OCI-LY7 (cell line): ENCODE data around the gene TEN1. TPM values are rescaled to one million over a fixed set of nuclear protein-coding genes. Genes with fewer than 3 reads are reported as not detected.

ENCODE experiments used
- BruUV-seq: library from RNA; stranded (reverse); fragments of 400-500 nt; replicated peaks from 2 replicates; lab custom pipeline; 2021; lab: Mats Ljungman, UMichigan
- CTCF ChIA-PET: fragments of 300-600 bp; sonication (Branson Sonifier 250); formaldehyde crosslinking; loops from one replicate; lab custom pipeline; 2022; ENCODE audit warnings: antibody characterized with exemption; ENCODE audit not compliant: unreplicated experiment; lab: Charles Lee
- POLR2A ChIA-PET: fragments of 300-600 bp; sonication (Branson Sonifier 250); formaldehyde crosslinking; loops from one replicate; lab custom pipeline; 2022; ENCODE audit warnings: antibody characterized with exemption; lab: Charles Lee
- DNase-seq: peaks from one replicate; pipeline ENCODE4 v3.0.0-alpha.2; 2015; ENCODE audit warnings: low spot score
- H2AFZ ChIP-seq: fragments of 200-600 bp; sonication (generic), shearing (Covaris generic); 2 replicates; pipeline ENCODE4 v1.6.1; 2014; ENCODE audit warnings: mild to moderate bottlenecking, antibody characterized with exemption, low read length, moderate library complexity
- H3K27ac ChIP-seq: fragments of 200-600 bp; sonication (generic); 2 replicates; pipeline ENCODE4 v1.5.1; 2014; ENCODE audit warnings: mixed run types, low read depth, mild to moderate bottlenecking, moderate library complexity, low read length, inconsistent platforms; ENCODE audit not compliant: poor library complexity, severe bottlenecking
- H3K36me3 ChIP-seq: fragments of 200-600 bp; sonication (generic); 2 replicates; pipeline ENCODE4 v1.6.1; 2014; ENCODE audit warnings: mild to moderate bottlenecking, antibody characterized with exemption, low read length, moderate library complexity, mixed read lengths; ENCODE audit not compliant: insufficient read depth
- H3K4me1 ChIP-seq: fragments of 200-600 bp; sonication (generic); 2 replicates; pipeline ENCODE4 v1.5.1; 2014; ENCODE audit warnings: mild to moderate bottlenecking, low read length; ENCODE audit not compliant: insufficient read depth, poor library complexity, severe bottlenecking
- H3K4me2 ChIP-seq: fragments of 200-600 bp; sonication (generic); 2 replicates; pipeline ENCODE4 v1.6.1; 2014; ENCODE audit warnings: mild to moderate bottlenecking, low read length
- H3K4me3 ChIP-seq: fragments of 200-600 bp; sonication (generic); 2 replicates; pipeline ENCODE4 v1.5.1; 2014; ENCODE audit warnings: mild to moderate bottlenecking, low read depth, low read length; ENCODE audit not compliant: poor library complexity, severe bottlenecking
- H3K79me2 ChIP-seq: fragments of 200-600 bp; sonication (generic); 2 replicates; pipeline ENCODE4 v1.6.1; 2016; ENCODE audit warnings: low read depth, mild to moderate bottlenecking, low read length, moderate library complexity, mixed read lengths; ENCODE audit not compliant: insufficient read depth
- H3K9me2 ChIP-seq: fragments of 200-600 bp; sonication (generic); 2 replicates; pipeline ENCODE4 v1.6.1; 2016; ENCODE audit warnings: mild to moderate bottlenecking, low read length, mixed read lengths; ENCODE audit not compliant: insufficient read depth
- H3K9me3 ChIP-seq: fragments of 200-600 bp; sonication (generic); 2 replicates; pipeline ENCODE4 v1.6.1; 2014; ENCODE audit warnings: mild to moderate bottlenecking, mixed run types, low read length, mixed read lengths
- H4K20me1 ChIP-seq: fragments of 200-600 bp; sonication (generic); 2 replicates; pipeline ENCODE4 v1.6.1; 2014; ENCODE audit warnings: mild to moderate bottlenecking, antibody characterized with exemption, low read length, moderate library complexity, mixed read lengths; ENCODE audit not compliant: insufficient read depth
- CTCF ChIP-seq: fragments of 200-600 bp; sonication (generic); conservative IDR thresholded peaks from 2 replicates; pipeline ENCODE4 v1.5.1; 2014; ENCODE audit warnings: mild to moderate bottlenecking, antibody characterized with exemption, low read length, moderate library complexity, mixed read lengths
- EZH2phosphoT487 ChIP-seq: fragments of 200-600 bp; sonication (generic); IDR thresholded peaks from 2 replicates; pipeline ENCODE4 v1.6.1; 2018; ENCODE audit warnings: low read depth, borderline replicate concordance, mild to moderate bottlenecking, mixed run types, antibody characterized with exemption, low read length, moderate library complexity, mixed read lengths
- intact Hi-C: fragments of 100-400 bp; cut with micrococcal nuclease; formaldehyde crosslinking; loops from one replicate; pipeline ENCODE4 v1.10.0; 2022; ENCODE audit not compliant: unreplicated experiment
- total RNA-seq, 2 experiments: library from RNA; depleted of rRNA in 1 of 2; stranded (reverse); fragments of >200 nt in 1 of 2; shearing (Covaris generic) in 1 of 2; gene quantifications; 2 replicates each; pipeline ENCODE4 v1.2.3, GENCODE V29; 2014 to 2022

Gene TEN1
- total RNA-seq, 2 experiments from 2014 or later = 17.6 to 18.2 TPM

- no peak for TF ChIP-seq EZH2phosphoT487
- TF ChIP-seq CTCF = no peak
- no peak for DNase-seq
- Histone ChIP-seq H3K27ac (no peak overlapping the region), H3K4me1 (peaks cover 38% of the 10 kb centered on the region), H3K9me2 (no peaks in the 10 kb centered on the region), H4K20me1 (no peaks in the 10 kb centered on the region), H3K79me2 (no peaks in the 10 kb centered on the region), H2AFZ (no peak overlapping the region), H3K4me2 (no peak overlapping the region), H3K36me3 (no peaks in the 10 kb centered on the region), H3K9me3 (no peaks in the 10 kb centered on the region), H3K4me3 (no peak overlapping the region)
- POLR2A ChIA-PET = no interaction called here
- intact Hi-C loops = no loop called here
- BruUV-seq = no TSS peak
- CTCF ChIA-PET = interaction anchor here (0.7 kb wide), 1 partner anchor 360 kb away, joined by 3 read pairs; the partner anchor contains the start of gene SPHK1
These were observed 45.3 kb downstream of the TEN1 start for GRCh38 chr17:76024353-76024752.

GRCh38 chr17:76025294-76025693, 46.3 kb downstream of the TEN1 start:
- Histone ChIP-seq H3K9me3 (no peaks in the 10 kb centered on the region), H3K4me3 (no peak overlapping the region), H3K9me2 (no peaks in the 10 kb centered on the region), H4K20me1 (no peaks in the 10 kb centered on the region), H2AFZ (no peak overlapping the region), H3K27ac (no peak overlapping the region), H3K4me1 (peaks cover 37% of the 10 kb centered on the region), H3K79me2 (no peaks in the 10 kb centered on the region), H3K4me2 (no peak overlapping the region), H3K36me3 (no peaks in the 10 kb centered on the region)
- no peak for DNase-seq
- ChIA-PET CTCF (interaction anchor here (0.6 to 1.1 kb wide), 2 partner anchors 25 to 250 kb away, joined by 3 read pairs; partner anchors contain the start of gene CDK3), POLR2A (no interaction called here)
- BruUV-seq = no TSS peak
- intact Hi-C loops = no loop called here
- no peak for TF ChIP-seq EZH2phosphoT487
- TF ChIP-seq CTCF = no peak

GRCh38 chr17:76026714-76027158, 47.7 kb downstream of the TEN1 start:
- DNase-seq = no peak
- no TSS peak for BruUV-seq
- Histone ChIP-seq H3K36me3 (no peaks in the 10 kb centered on the region), H3K27ac (no peak overlapping the region), H3K9me3 (no peaks in the 10 kb centered on the region), H2AFZ (no peak overlapping the region), H4K20me1 (no peaks in the 10 kb centered on the region), H3K79me2 (no peaks in the 10 kb centered on the region), H3K4me3 (no peak overlapping the region), H3K4me1 (peaks cover 22% of the 10 kb centered on the region), H3K4me2 (no peak overlapping the region), H3K9me2 (no peaks in the 10 kb centered on the region)
- intact Hi-C loops = no loop called here
- ChIA-PET POLR2A (interaction anchor here (0.6 kb wide), 1 partner anchor 283 kb away, joined by 3 read pairs; no protein-coding TSS in a partner anchor), CTCF (no interaction called here)
- TF ChIP-seq CTCF (no peak), EZH2phosphoT487 (no peak)
